Measurements from ENCODE around the gene SLC22A25.

DNA sequence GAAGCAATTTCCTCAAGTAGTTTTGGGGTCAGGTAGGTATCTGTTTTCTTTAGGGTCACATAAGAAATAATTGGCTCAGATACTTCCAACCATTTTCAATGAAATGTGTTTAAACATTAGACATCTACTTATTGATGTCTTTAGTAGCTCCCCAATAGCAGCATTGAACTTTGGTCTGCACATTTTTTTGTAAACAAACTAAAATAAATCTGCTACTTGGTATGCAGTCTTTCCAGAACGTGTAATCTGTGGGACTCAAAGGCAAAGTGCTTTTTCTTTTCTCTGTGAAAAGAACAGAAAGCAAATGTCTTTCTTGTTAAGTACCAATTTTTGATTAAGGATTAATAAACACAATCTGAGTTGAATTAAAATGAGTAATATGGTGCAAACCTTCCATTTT is 13.6 kb downstream of the SLC22A25 start:
- no peak for TF ChIP-seq CBX5 (IDR thresholded peaks at IDR 0.05; ENCODE audit: borderline replicate concordance, low read depth)
- no peak for TF ChIP-seq TCFL5 (CRISPR knock-in tag; conservative IDR thresholded peaks at IDR 0.05)
- TF ChIP-seq, protein P1, sequence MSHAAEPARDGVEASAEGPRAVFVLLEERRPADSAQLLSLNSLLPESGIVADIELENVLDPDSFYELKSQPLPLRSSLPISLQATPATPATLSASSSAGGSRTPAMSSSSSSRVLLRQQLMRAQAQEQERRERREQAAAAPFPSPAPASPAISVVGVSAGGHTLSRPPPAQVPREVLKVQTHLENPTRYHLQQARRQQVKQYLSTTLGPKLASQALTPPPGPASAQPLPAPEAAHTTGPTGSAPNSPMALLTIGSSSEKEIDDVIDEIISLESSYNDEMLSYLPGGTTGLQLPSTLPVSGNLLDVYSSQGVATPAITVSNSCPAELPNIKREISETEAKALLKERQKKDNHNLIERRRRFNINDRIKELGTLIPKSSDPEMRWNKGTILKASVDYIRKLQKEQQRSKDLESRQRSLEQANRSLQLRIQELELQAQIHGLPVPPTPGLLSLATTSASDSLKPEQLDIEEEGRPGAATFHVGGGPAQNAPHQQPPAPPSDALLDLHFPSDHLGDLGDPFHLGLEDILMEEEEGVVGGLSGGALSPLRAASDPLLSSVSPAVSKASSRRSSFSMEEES (CRISPR knock-in tag; IDR thresholded peaks at IDR 0.05), result no peak
- no peak for TF ChIP-seq BRD4 (IDR thresholded peaks at IDR 0.05)
- no peak for TF ChIP-seq FOXK1 (CRISPR knock-in tag; IDR thresholded peaks at IDR 0.05; ENCODE audit: borderline replicate concordance)
- TF ChIP-seq ZNF239 (CRISPR knock-in tag; IDR thresholded peaks at IDR 0.05), result no peak
- TF ChIP-seq EP300 (IDR thresholded peaks at IDR 0.05; ENCODE audit: low read length), result no peak
- TF ChIP-seq EZH2 (IDR thresholded peaks at IDR 0.05; ENCODE audit: borderline replicate concordance, low read depth, low read length), result no peak
- TF ChIP-seq, protein P2, sequence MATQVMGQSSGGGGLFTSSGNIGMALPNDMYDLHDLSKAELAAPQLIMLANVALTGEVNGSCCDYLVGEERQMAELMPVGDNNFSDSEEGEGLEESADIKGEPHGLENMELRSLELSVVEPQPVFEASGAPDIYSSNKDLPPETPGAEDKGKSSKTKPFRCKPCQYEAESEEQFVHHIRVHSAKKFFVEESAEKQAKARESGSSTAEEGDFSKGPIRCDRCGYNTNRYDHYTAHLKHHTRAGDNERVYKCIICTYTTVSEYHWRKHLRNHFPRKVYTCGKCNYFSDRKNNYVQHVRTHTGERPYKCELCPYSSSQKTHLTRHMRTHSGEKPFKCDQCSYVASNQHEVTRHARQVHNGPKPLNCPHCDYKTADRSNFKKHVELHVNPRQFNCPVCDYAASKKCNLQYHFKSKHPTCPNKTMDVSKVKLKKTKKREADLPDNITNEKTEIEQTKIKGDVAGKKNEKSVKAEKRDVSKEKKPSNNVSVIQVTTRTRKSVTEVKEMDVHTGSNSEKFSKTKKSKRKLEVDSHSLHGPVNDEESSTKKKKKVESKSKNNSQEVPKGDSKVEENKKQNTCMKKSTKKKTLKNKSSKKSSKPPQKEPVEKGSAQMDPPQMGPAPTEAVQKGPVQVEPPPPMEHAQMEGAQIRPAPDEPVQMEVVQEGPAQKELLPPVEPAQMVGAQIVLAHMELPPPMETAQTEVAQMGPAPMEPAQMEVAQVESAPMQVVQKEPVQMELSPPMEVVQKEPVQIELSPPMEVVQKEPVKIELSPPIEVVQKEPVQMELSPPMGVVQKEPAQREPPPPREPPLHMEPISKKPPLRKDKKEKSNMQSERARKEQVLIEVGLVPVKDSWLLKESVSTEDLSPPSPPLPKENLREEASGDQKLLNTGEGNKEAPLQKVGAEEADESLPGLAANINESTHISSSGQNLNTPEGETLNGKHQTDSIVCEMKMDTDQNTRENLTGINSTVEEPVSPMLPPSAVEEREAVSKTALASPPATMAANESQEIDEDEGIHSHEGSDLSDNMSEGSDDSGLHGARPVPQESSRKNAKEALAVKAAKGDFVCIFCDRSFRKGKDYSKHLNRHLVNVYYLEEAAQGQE (IDR thresholded peaks at IDR 0.05; ENCODE audit: borderline replicate concordance), result no peak
- TF ChIP-seq, protein P2 (CRISPR knock-in tag; IDR thresholded peaks at IDR 0.05; ENCODE audit: low read depth), result no peak
- TF ChIP-seq CHD1 (IDR thresholded peaks at IDR 0.05; ENCODE audit: low read length), result no peak
- no peak for TF ChIP-seq TARDBP (IDR thresholded peaks at IDR 0.05)
- TF ChIP-seq L3MBTL2 (IDR thresholded peaks at IDR 0.05), result no peak

Data from K562 (cell line).